ENCODE measurements around the gene TTN. TPM values are rescaled to one million over a fixed set of nuclear protein-coding genes. Genes with fewer than 3 reads are reported as not detected.

TTN gene
- total RNA-seq, 2 donors from 2014 or later = 1,330 to 3,257 TPM

GRCh38 chr2:178523596-178524134, 283.6 kb downstream of the TTN start:
- no peak for DNase-seq (ENCODE audit: low spot score)
- peaks cover 30% of the 10 kb centered on the region for H3K36me3 ChIP-seq
- H3K4me3 ChIP-seq = peak overlapping the region; percentile 43 to 62
- peaks cover 0 to 8% of the 10 kb centered on the region in 2 donors for H3K4me1 ChIP-seq
- no peaks in the 10 kb centered on the region for H3K27me3 ChIP-seq
- peak overlapping the region; percentile 69 to 78 for H3K27ac ChIP-seq
- H3K9me3 ChIP-seq = no peaks in the 10 kb centered on the region
- TF ChIP-seq CTCF (IDR thresholded peaks at IDR 0.05) = no peak

- Histone ChIP-seq H3K9me3 (no peaks in the 10 kb centered on the region), H3K27me3 (no peaks in the 10 kb centered on the region), H3K4me3 (peak overlapping the region; percentile 43 to 62), H3K4me1 (peaks cover 0 to 8% of the 10 kb centered on the region in 2 donors), H3K36me3 (peaks cover 25% of the 10 kb centered on the region), H3K27ac (peak overlapping the region; percentile 69 to 78)
- peak; percentile 51 to 84 for TF ChIP-seq CTCF (IDR thresholded peaks at IDR 0.05)
- DNase-seq (ENCODE audit: low spot score) = peak; percentile 88
Measured at GRCh38 chr2:178522950-178523595, 284.1 kb downstream of the TTN start.

- no peak overlapping the region for H3K27ac ChIP-seq
- H3K36me3 ChIP-seq = peaks cover 9% of the 10 kb centered on the region
- TF ChIP-seq CTCF (IDR thresholded peaks at IDR 0.05) = no peak
- no peak for DNase-seq (ENCODE audit: low spot score)
- H3K4me1 ChIP-seq = peaks cover 0 to 8% of the 10 kb centered on the region in 2 donors
- H3K27me3 ChIP-seq = no peaks in the 10 kb centered on the region
- no peak overlapping the region for H3K4me3 ChIP-seq
- no peaks in the 10 kb centered on the region for H3K9me3 ChIP-seq
Measured at GRCh38 chr2:178521304-178522150, 285.7 kb downstream of the TTN start.

- H3K9me3 ChIP-seq = no peaks in the 10 kb centered on the region
Measured at GRCh38 chr2:178517496-178517895, 289.7 kb downstream of the TTN start.

GRCh38 chr2:178514664-178515063, 292.6 kb downstream of the TTN start:
- H3K27ac ChIP-seq = no peak overlapping the region
- H3K4me3 ChIP-seq = no peak overlapping the region
- DNase-seq (ENCODE audit: low spot score) = no peak
- no peaks in the 10 kb centered on the region for H3K9me3 ChIP-seq
- no peaks in the 10 kb centered on the region for H3K4me1 ChIP-seq
- peaks cover 13% of the 10 kb centered on the region for H3K36me3 ChIP-seq
- no peak for TF ChIP-seq CTCF (IDR thresholded peaks at IDR 0.05)
- no peaks in the 10 kb centered on the region for H3K27me3 ChIP-seq

More at GRCh38 chr2:178517496-178517895, 289.7 kb downstream of the TTN start:
- TF ChIP-seq CTCF (IDR thresholded peaks at IDR 0.05) = no peak
- Histone ChIP-seq H3K4me3 (no peak overlapping the region), H3K36me3 (peaks cover 1% of the 10 kb centered on the region), H3K4me1 (no peaks in the 10 kb centered on the region), H3K27me3 (no peaks in the 10 kb centered on the region), H3K27ac (no peak overlapping the region)
- no peak for DNase-seq (ENCODE audit: low spot score)

Measured in right atrium auricular region (tissue), 2 donors.